ENCODE measurements around the gene UHRF2.

DNA sequence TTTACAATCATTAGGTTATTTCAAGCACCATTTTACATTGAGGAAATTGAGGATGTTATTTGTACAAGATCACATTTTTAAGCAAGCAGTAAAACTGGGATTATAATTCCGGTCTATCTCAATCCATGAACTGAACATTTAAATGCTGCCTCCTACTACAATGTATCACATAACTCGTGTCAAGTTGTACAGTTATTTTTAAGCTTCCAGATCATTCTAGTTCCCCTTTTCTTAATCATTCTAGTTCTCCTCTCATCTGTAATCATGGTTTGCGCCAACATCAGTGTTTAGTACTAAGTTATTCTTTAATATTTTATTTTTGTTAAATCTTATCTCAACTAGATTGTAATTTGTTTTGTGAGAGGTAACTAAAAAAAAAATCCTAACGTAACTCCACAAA is 2.4 kb upstream of the UHRF2 start:
- TF ChIP-seq, protein P1, sequence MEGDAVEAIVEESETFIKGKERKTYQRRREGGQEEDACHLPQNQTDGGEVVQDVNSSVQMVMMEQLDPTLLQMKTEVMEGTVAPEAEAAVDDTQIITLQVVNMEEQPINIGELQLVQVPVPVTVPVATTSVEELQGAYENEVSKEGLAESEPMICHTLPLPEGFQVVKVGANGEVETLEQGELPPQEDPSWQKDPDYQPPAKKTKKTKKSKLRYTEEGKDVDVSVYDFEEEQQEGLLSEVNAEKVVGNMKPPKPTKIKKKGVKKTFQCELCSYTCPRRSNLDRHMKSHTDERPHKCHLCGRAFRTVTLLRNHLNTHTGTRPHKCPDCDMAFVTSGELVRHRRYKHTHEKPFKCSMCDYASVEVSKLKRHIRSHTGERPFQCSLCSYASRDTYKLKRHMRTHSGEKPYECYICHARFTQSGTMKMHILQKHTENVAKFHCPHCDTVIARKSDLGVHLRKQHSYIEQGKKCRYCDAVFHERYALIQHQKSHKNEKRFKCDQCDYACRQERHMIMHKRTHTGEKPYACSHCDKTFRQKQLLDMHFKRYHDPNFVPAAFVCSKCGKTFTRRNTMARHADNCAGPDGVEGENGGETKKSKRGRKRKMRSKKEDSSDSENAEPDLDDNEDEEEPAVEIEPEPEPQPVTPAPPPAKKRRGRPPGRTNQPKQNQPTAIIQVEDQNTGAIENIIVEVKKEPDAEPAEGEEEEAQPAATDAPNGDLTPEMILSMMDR (IDR thresholded peaks at IDR 0.05) = no peak
- TF ChIP-seq ZFX (IDR thresholded peaks at IDR 0.05; ENCODE audit: borderline replicate concordance) = no peak
